ENCODE data around the gene EXOC4. TPM values are rescaled to one million over a fixed set of nuclear protein-coding genes. Genes with fewer than 3 reads are reported as not detected.

EXOC4 gene
- total and polyA plus RNA-seq, 12 donors: 7.5 to 41.7 (median 34.6) TPM

- intact Hi-C loops (cut with DNase I): no loop called here
- Histone ChIP-seq H3K9me3 (peaks cover 0 to 4% (median 0%) of the 10 kb centered on the region in 11 donors), H3K4me1 (peaks cover 0 to 7% (median 0%) of the 10 kb centered on the region in 9 donors), H3K27me3 (no peaks in the 10 kb centered on the region), H3K4me3 (no peak overlapping the region), H3K27ac (no peak overlapping the region), H3K36me3 (no peaks in the 10 kb centered on the region)
- no peak for DNase-seq
- ATAC-seq: no peak
- no peak for TF ChIP-seq CTCF (IDR thresholded peaks at IDR 0.05)
- 94% methylated on average over 3 of the region's 3 CpGs for WGBS, 2 donors
Observed at GRCh38 chr7:133428876-133429275, 176.0 kb downstream of the EXOC4 start.

- Histone ChIP-seq H3K36me3 (no peaks in the 10 kb centered on the region), H3K4me3 (no peak overlapping the region), H3K4me1 (peaks cover 0 to 10% (median 0%) of the 10 kb centered on the region in 9 donors), H3K27ac (no peak overlapping the region), H3K9me3 (peaks cover 0 to 4% (median 0%) of the 10 kb centered on the region in 11 donors), H3K27me3 (no peaks in the 10 kb centered on the region)
- ATAC-seq (peak in 1 of 8 donors; percentile 37), DNase-seq (no peak)
- intact Hi-C loops (cut with DNase I): no loop called here
- 98% methylated on average over 3 of the region's 3 CpGs for WGBS, 2 donors
- no peak for TF ChIP-seq CTCF (IDR thresholded peaks at IDR 0.05)
Observed at GRCh38 chr7:133429371-133429770, 176.5 kb downstream of the EXOC4 start.

- ATAC-seq: no peak
- intact Hi-C loops (cut with DNase I): loop anchor here in 2 of 10 donors (5.0 to 10.0 kb wide), 3 partner anchors 716 to 1114 kb away; no protein-coding TSS in a partner anchor
- Histone ChIP-seq H3K27ac (no peak overlapping the region), H3K36me3 (no peaks in the 10 kb centered on the region), H3K27me3 (no peaks in the 10 kb centered on the region), H3K4me3 (no peak overlapping the region), H3K4me1 (peaks cover 0 to 27% (median 11%) of the 10 kb centered on the region in 9 donors), H3K9me3 (peaks cover 0 to 4% (median 0%) of the 10 kb centered on the region in 11 donors)
- no peak for DNase-seq
- no peak for TF ChIP-seq CTCF (IDR thresholded peaks at IDR 0.05)
- whole genome bisulfite sequencing, 2 donors: 92% methylated on average over 1 of the region's 1 CpG
Observed at GRCh38 chr7:133431134-133431724, 178.4 kb downstream of the EXOC4 start.

GRCh38 chr7:133433165-133433812 lies 180.4 kb downstream of the EXOC4 start:
- no peaks in the 10 kb centered on the region for H3K27me3 ChIP-seq
- DNase-seq (no peak), ATAC-seq (no peak)
- peaks cover 0 to 4% (median 0%) of the 10 kb centered on the region in 11 donors for H3K9me3 ChIP-seq
- no peaks in the 10 kb centered on the region for H3K36me3 ChIP-seq
- intact Hi-C loops (cut with DNase I): loop anchor here in 2 of 10 donors (5.0 to 10.0 kb wide), 3 partner anchors 718 to 1116 kb away; no protein-coding TSS in a partner anchor
- H3K4me3 ChIP-seq: no peak overlapping the region
- peaks cover 0 to 28% (median 19%) of the 10 kb centered on the region in 9 donors for H3K4me1 ChIP-seq
- WGBS, 2 donors: 92 to 96% methylated on average over 4 of the region's 4 CpGs
- TF ChIP-seq CTCF (IDR thresholded peaks at IDR 0.05): no peak
- no peak overlapping the region for H3K27ac ChIP-seq

Measured in heart right ventricle (tissue), 16 donors.